GM12891 (cell line): ENCODE data around the gene F2RL3.

Experiments
- DNase-seq: peaks from one replicate; pipeline ENCODE4 v3.0.0; 2011; ENCODE audit warnings: low spot score; ENCODE audit not compliant: insufficient read length
- FAIRE-seq: peaks from 2 replicates; lab custom pipeline; 2011; peaks lifted over from hg19 to GRCh38; lab: Jason Lieb, UNC
- PAX5 ChIP-seq: IDR thresholded peaks from 2 replicates; pipeline ENCODE4 v1.6.1; 2011; ENCODE audit warnings: low read length, moderate library complexity, mild to moderate bottlenecking; ENCODE audit not compliant: insufficient read depth, severe bottlenecking
- POLR2A ChIP-seq: IDR thresholded peaks from 2 replicates; pipeline ENCODE4 v1.6.1; 2011; ENCODE audit warnings: low read depth, low read length, control low read depth
- POLR2AphosphoS5 ChIP-seq: IDR thresholded peaks from 2 replicates; pipeline ENCODE4 v1.6.1; 2011; ENCODE audit warnings: low read depth, low read length, control low read depth
- POU2F2 ChIP-seq: IDR thresholded peaks from 2 replicates; pipeline ENCODE4 v1.6.1; 2011; ENCODE audit warnings: low read depth, mild to moderate bottlenecking, control low read depth, low read length, moderate library complexity
- SPI1 ChIP-seq: IDR thresholded peaks from 2 replicates; pipeline ENCODE4 v1.6.1; 2011; ENCODE audit warnings: low read depth, low read length, control low read depth
- TAF1 ChIP-seq: IDR thresholded peaks from 2 replicates; pipeline ENCODE4 v1.6.1; 2011; ENCODE audit warnings: low read depth, low read length, control low read depth

The F2RL3 gene

GRCh38 chr19:16892868-16893685 lies 4.3 kb downstream of the F2RL3 start:
- DNase-seq, result no peak
- TF ChIP-seq POU2F2 (no peak), POLR2A (no peak), PAX5 (no peak), TAF1 (no peak), SPI1 (no peak), POLR2AphosphoS5 (no peak)
- peak; percentile 79 for FAIRE-seq

- TF ChIP-seq POU2F2 (no peak), TAF1 (no peak), POLR2AphosphoS5 (no peak), POLR2A (no peak), PAX5 (no peak), SPI1 (no peak)
These were observed 4.8 kb downstream of the F2RL3 start for GRCh38 chr19:16893686-16893989.

DNA sequence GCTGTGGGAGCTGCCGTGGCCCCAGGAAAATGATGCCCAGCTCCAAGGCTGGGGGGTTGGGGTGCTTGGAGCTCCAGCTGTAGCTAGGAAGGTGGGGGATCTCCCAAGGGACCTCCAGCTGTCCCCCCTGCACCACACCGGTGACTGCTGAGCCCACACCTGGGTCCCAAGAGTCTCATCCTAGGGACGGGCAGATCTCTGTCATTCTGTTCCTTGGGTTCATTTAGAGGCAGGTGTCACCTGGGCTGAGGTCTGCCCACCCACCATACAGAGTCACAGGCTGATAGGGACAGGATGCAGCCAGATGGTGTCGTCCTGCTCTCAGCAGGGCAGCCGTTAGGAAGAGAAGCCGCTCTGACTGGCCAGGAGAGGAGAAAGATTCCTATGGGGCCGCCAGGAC lies 5.3 kb downstream of the F2RL3 start:
- DNase-seq (no peak), FAIRE-seq (peak; percentile 20)
- TF ChIP-seq PAX5, result no peak
- no peak for TF ChIP-seq TAF1
- no peak for TF ChIP-seq POLR2AphosphoS5

More at GRCh38 chr19:16893686-16893989, 4.8 kb downstream of the F2RL3 start:
- DNase-seq (no peak), FAIRE-seq (peak; percentile 26)

DNA sequence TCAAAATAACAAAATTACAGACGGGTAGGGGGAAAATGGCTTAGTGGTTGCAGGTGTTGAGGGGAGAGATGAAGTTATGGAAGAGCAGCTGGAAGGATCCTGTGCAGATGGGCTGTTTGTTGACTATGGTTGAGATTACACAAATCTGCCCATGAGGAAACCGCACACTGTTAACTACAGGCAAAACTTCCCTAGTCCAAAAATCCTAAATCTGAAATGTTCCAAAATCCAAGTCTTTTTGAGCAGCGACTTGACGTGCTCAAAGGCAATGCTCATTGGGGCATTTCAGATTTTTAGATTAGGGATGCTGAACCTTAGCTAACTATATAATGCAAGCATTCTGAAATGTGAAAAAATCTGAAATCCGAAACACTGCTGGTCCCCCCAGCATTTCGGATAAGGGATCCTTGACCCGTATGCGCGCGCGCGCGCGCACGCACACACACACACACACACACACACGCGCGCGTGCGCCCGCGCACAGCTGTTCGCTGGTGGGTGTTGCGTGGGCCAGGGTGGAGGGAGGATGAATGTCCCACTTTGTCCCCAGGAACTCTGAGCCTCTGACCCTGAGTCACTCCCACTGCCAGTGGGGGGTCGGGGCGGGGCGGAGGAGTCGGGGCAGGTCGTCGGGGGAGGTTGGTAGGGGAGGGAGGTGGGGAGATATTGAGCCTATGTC lies 6.8 kb downstream of the F2RL3 start:
- no peak for DNase-seq
- no peak for FAIRE-seq
- TF ChIP-seq POLR2A (no peak), SPI1 (no peak), TAF1 (no peak), POU2F2 (no peak), PAX5 (no peak), POLR2AphosphoS5 (no peak)

- no peak for FAIRE-seq
- DNase-seq, result no peak
- TF ChIP-seq TAF1 (no peak), SPI1 (no peak)
These were observed 7.6 kb downstream of the F2RL3 start for GRCh38 chr19:16896146-16897028.

DNA sequence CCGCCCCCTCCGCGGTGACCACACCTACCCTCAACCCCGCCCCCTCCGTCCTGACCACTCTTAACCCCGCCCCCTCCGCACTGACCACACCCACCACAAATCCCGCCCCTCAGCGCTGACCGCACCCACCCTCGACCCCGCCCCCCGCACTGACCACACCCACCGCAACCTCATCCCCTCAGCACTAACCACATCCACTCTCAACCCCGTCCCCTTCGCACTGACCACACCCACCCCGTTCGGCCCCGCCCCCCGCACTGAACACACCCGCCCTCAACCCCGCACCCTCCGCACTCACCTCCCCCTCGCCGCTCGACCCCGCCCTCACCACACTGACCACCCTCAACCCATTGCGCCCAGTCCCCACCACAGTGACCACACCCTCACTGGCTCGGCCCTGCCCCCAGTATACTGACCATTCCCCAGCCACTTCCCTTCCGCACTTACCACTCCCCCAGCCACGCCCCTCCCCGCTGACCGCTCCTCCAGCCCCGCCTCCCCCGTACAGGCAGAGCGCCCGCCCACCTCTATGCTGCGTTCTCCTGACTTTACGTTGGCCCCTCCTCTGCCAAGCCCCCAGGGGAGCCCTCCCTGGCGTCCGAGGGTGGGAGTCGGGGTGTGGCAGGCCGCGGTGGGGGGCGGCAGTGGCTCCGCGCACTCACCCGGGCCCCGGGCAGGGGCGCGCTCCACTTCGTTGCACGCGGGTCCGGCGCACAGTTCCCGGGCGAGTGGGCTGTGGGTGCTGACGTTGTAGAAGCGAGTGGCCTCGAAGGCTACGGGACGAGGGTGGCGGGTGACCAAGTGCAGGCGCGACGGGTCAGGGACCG lies 8.4 kb downstream of the F2RL3 start:
- TF ChIP-seq SPI1, result peak; percentile 62
- no peak for TF ChIP-seq TAF1
- no peak for TF ChIP-seq POLR2A
- FAIRE-seq, result peak; percentile 94
- DNase-seq, result peak; percentile 94

- DNase-seq, result no peak
- TF ChIP-seq TAF1, result no peak
- no peak for TF ChIP-seq POLR2A
- no peak for TF ChIP-seq SPI1
- no peak for TF ChIP-seq POU2F2
- TF ChIP-seq POLR2AphosphoS5, result no peak
- no peak for TF ChIP-seq PAX5
- no peak for FAIRE-seq
These were observed 9.0 kb downstream of the F2RL3 start for GRCh38 chr19:16897856-16898161.

GRCh38 chr19:16898361-16899015 lies 9.7 kb downstream of the F2RL3 start:
- DNase-seq (no peak), FAIRE-seq (peak; percentile 90)
- TF ChIP-seq PAX5, result peak; percentile 96
- TF ChIP-seq POU2F2, result no peak

DNA sequence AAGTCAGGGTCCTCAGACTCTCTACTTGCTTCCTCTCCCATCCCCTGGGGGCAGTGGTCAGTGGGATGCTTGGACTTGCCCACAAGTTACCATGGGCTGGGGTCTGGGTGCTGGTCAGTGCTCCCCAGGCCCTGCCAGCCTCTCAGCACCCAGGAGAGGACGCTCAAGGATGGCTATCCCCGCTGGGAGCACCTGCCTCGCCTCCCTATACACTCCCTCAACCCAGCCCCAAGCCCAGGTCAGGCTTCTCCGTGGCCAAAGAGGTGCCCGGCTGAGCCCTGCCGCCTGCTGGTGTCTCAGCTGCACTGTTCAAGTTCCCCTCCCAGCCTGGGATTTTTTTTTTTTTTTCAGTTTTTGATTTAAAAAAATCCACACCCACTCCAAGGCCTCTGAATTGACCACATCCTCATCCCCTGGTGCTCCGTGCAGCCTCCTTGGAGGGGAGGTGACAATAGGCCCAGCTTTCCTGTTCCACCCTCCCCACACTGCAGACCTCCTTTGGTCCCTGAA lies 10.8 kb downstream of the F2RL3 start:
- FAIRE-seq, result peak; percentile 76
- TF ChIP-seq SPI1 (no peak), POU2F2 (no peak), POLR2AphosphoS5 (no peak), PAX5 (no peak), TAF1 (no peak), POLR2A (no peak)
- DNase-seq, result peak; percentile 69
